ENCODE results near the gene THOC2.
"Not testable (repeated sequence)": the region's sequence is repeated elsewhere in the genome, so short reads cannot be mapped to it uniquely, and the experiment has no call there.

THOC2 gene

GRCh38 chrX:123574027-123574426 is 158.8 kb downstream of the THOC2 start:
- not testable (repeated sequence) for DNase-seq (ENCODE audit: low read depth)

- DNase-seq (ENCODE audit: low read depth) = no peak
Observed at GRCh38 chrX:123570011-123570590, 162.8 kb downstream of the THOC2 start.

DNA sequence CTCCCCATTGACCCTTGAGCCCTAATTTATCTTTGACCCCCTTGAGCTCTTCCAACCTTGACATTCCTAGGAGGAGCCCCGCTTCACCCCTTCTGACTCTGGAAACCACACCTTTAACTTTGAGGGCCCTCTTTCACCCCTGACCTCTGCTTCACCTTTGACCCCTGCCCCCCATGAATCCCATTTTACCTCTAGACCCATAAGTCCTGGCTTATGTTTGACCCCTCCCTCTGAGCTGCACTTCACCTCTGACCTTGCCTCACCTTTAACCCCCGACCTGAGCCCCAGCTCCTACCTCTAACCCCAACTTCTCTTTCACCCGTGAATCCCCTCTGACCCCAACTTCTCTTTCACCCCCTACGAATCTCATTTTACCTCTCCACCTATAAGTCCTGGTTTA is 169.7 kb downstream of the THOC2 start:
- no peak for DNase-seq (ENCODE audit: low read depth)

DNA sequence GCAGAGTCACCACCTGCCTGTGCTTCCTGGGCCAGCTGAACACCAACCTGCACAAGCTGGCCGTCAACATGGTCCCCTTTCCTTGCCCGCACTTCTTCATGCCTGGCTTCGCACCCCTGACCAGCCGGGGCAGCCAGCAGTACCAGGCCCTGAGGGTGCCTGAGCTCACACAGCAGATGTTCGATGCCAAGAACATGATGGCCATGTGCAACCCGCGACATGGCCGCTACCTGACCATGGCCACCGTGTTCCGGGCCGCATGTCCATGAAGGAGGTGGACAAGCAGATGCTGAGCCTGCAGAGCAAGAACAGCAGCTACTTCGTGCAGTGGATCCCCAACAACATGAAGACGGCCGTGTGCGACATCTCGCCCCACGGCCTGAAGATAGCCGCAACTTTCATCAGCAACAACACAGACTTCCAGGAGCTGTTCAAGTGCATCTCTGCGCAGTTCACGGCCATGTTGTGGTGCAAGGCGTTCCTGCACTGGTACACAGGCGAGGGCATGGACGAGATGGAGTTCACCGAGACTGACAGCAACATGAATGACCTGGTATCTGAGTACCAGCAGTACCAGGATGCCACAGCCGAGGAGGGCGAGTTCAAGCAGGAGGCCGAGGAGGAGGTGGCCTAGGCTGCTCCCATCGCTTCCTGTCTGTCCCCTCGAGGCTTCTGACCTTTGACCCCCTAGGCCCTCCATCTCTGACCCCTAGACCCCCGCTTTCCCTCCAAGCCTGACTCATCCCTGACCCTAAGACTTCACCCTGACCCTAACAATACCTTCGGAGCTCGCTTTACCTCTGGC is 170.3 kb downstream of the THOC2 start:
- DNase-seq (ENCODE audit: low read depth) = no peak

DNA sequence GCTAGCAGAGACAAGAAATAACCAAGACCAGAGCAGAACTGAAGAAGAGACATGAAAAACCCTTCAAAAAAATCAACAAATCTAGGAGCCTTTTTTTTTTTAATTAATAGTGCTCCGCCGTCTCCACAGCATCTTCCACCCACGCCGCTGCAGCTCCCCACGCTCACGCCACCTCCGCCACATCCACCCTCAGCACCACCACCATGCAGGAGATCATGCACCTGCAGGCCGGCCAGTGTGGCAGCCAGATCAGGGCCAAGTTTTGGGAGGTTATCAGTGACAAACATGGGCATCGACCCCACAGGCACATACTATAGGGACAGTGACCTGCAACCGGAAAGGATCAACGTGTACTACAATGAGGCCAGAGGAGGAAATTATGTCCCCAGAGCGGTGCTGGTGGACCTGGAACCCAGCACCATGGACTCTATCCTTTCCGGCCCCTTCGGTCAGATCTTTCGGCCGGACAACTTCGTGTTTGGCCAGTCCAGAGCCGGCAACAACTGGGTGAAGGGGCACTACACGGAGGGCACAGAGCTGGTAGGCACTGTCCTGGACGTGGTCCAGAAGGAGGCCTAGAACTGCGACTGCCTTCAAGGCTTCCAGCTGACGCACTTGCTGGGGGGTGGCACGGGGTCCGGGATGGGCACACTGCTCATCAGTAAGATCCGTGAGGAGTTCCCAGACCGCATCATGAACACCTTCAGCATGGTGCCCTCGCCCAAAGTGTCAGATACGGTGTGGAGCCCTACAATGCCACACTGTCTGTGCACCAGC is 171.2 kb downstream of the THOC2 start:
- no peak for DNase-seq (ENCODE audit: low read depth)

GRCh38 chrX:123550829-123551228 is 182.0 kb downstream of the THOC2 start:
- no peak for DNase-seq (ENCODE audit: low read depth)
